Left ventricle myocardium inferior (tissue), 1 donor: Measurements from ENCODE around the gene GAS2L2. TPM values are rescaled to one million over a fixed set of nuclear protein-coding genes. Genes with fewer than 3 reads are reported as not detected.

Experiments used
- DNase-seq: peaks from one replicate; pipeline ENCODE4 v3.0.0-alpha.2; 2020
- H3K27ac ChIP-seq: fragments of 200-600 bp; replicated peaks from 2 replicates; pipeline ENCODE4 v1.8.0; 2021
- H3K27me3 ChIP-seq: fragments of 200-600 bp; 2 replicates; pipeline ENCODE4 v1.8.0; 2021; ENCODE audit warnings: low read depth
- H3K36me3 ChIP-seq: fragments of 200-600 bp; 2 replicates; pipeline ENCODE4 v1.8.0; 2021
- H3K4me1 ChIP-seq: fragments of 200-600 bp; 2 replicates; pipeline ENCODE4 v1.8.0; 2021
- H3K4me3 ChIP-seq: fragments of 200-600 bp; 2 replicates; pipeline ENCODE4 v1.8.0; 2021; ENCODE audit warnings: mild to moderate bottlenecking, moderate library complexity
- H3K9me3 ChIP-seq: fragments of 200-600 bp; replicated peaks from 2 replicates; pipeline ENCODE4 v1.8.0; 2021
- intact Hi-C: fragments of 100-400 bp; cut with micrococcal nuclease; formaldehyde crosslinking; loops from one replicate; pipeline ENCODE4 v1.11.0; 2022
- total RNA-seq: library from RNA; stranded (reverse); fragmentation: NEBNext Ultra II Directional; extraction: Animal tissue kit (Norgen Biotek cat#: 25700); gene quantifications from one replicate; pipeline ENCODE4 v1.2.1, GENCODE V29; 2021
- TF ChIP-seq, protein P1 (sequence below): fragments of 200-600 bp; IDR thresholded peaks from 2 replicates; pipeline ENCODE4 v1.8.0; 2021; ENCODE audit warnings: antibody characterized with exemption, mild to moderate bottlenecking, borderline replicate concordance
- donor health status: DM: no; HTN: yes; CAD: no; lungs with severe emphysema.

Gene GAS2L2
- total RNA-seq, 1 donor from 2014 or later = 0.08 TPM

- intact Hi-C loops = no loop called here
- Histone ChIP-seq H3K4me3 (no peak overlapping the region), H3K27me3 (peaks cover 28% of the 10 kb centered on the region), H3K9me3 (peaks cover 6% of the 10 kb centered on the region), H3K36me3 (no peaks in the 10 kb centered on the region), H3K4me1 (peaks cover 14% of the 10 kb centered on the region), H3K27ac (no peak overlapping the region)
- TF ChIP-seq, protein P1, sequence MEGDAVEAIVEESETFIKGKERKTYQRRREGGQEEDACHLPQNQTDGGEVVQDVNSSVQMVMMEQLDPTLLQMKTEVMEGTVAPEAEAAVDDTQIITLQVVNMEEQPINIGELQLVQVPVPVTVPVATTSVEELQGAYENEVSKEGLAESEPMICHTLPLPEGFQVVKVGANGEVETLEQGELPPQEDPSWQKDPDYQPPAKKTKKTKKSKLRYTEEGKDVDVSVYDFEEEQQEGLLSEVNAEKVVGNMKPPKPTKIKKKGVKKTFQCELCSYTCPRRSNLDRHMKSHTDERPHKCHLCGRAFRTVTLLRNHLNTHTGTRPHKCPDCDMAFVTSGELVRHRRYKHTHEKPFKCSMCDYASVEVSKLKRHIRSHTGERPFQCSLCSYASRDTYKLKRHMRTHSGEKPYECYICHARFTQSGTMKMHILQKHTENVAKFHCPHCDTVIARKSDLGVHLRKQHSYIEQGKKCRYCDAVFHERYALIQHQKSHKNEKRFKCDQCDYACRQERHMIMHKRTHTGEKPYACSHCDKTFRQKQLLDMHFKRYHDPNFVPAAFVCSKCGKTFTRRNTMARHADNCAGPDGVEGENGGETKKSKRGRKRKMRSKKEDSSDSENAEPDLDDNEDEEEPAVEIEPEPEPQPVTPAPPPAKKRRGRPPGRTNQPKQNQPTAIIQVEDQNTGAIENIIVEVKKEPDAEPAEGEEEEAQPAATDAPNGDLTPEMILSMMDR = no peak
- no peak for DNase-seq
Measured at GRCh38 chr17:35790841-35791240, 37.8 kb upstream of the GAS2L2 start.

DNA sequence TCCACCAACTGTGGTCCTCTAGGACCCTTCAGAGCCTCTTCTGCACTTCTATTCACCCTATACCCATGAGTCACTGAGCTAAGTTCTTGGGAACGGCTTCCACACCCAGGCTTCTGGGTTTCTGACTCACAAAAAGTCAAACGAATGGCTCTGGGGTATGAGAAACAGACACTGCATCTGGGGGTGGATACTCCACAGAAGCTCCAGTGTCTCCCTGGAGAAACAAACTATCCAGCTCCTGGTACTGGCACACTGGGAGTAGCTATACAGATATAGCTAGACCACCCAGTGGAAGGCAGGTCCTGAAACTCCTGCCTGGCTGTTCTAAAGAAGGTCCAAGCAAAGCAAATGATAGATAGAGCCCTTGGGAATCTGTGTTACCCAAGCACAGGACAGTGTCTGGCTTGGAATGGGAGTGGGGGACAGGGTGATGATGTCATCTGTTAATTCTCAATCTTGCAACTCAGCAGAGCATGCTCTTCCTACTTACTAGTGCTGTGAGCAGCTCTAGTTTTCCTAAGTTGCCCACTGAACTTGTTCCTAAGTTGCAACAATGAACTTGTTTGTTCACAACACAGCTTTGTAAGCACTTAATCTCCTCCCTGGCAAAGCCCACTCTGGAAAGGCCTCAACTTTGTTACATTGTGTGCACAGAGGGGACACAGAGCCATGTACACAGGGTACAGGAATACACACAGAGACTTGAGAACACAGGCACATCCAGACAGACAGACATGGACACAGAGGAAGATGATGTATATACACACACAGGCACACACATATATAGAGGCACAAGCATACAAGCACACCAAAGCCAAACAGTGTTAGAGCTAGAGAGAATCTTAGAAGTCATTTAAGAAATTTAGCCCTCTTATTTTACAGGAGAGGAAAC is 35.7 kb upstream of the GAS2L2 start:
- Histone ChIP-seq H3K27me3 (peaks cover 6% of the 10 kb centered on the region), H3K4me1 (peaks cover 7% of the 10 kb centered on the region), H3K9me3 (peaks cover 6% of the 10 kb centered on the region), H3K36me3 (no peaks in the 10 kb centered on the region), H3K27ac (peak overlapping the region; percentile 13), H3K4me3 (no peak overlapping the region)
- TF ChIP-seq, protein P1 = no peak
- DNase-seq = no peak
- intact Hi-C loops = no loop called here

DNA sequence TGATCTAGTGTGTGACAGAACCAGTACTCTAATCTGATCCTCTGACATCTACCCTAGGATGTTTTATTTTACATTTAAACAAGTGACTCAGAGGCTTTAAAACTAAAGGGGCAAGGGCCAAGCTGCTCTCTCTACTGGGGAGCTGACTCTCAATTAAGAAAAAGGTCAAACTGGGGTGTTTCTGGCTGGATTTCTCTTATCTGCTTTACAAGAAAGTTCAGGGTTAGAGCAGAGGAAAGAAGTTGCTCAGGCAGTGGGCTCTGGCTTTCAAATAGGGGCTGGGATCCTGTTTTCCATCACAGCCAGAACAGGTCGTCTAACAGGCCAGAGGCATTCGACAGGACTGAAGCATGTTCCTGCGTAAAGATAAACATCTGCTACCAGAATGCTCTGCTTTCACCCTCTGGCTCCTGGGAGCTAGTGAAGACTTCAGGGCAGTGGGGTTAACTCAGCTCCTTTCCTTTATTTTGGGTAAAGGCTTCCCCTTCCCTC is 33.9 kb upstream of the GAS2L2 start:
- no peak for DNase-seq
- Histone ChIP-seq H3K36me3 (no peaks in the 10 kb centered on the region), H3K9me3 (peaks cover 3% of the 10 kb centered on the region), H3K27ac (no peak overlapping the region), H3K27me3 (no peaks in the 10 kb centered on the region), H3K4me3 (no peak overlapping the region), H3K4me1 (peaks cover 21% of the 10 kb centered on the region)
- TF ChIP-seq, protein P1 = no peak
- intact Hi-C loops = no loop called here

GRCh38 chr17:35784895-35785294 is 31.9 kb upstream of the GAS2L2 start:
- Histone ChIP-seq H3K27me3 (no peaks in the 10 kb centered on the region), H3K9me3 (no peaks in the 10 kb centered on the region), H3K4me3 (no peak overlapping the region), H3K4me1 (peaks cover 21% of the 10 kb centered on the region), H3K27ac (no peak overlapping the region), H3K36me3 (no peaks in the 10 kb centered on the region)
- intact Hi-C loops = no loop called here
- no peak for DNase-seq
- TF ChIP-seq, protein P1 = no peak

- H3K27me3 ChIP-seq = no peaks in the 10 kb centered on the region
- intact Hi-C loops = no loop called here
- TF ChIP-seq, protein P1 = no peak
- no peak overlapping the region for H3K4me3 ChIP-seq
- no peak overlapping the region for H3K27ac ChIP-seq
- H3K36me3 ChIP-seq = no peaks in the 10 kb centered on the region
- H3K4me1 ChIP-seq = peaks cover 21% of the 10 kb centered on the region
- DNase-seq = no peak
- H3K9me3 ChIP-seq = no peaks in the 10 kb centered on the region
Measured at GRCh38 chr17:35780950-35781349, 27.9 kb upstream of the GAS2L2 start.
